ENCODE data around the gene CFAP161. TPM values are rescaled to one million over a fixed set of nuclear protein-coding genes. Genes with fewer than 3 reads are reported as not detected.

CFAP161 gene
- total RNA-seq, 1 donor from 2014 or later, result 21.1 TPM

GRCh38 chr15:81087694-81088093, 46.4 kb upstream of the CFAP161 start:
- Mint-ChIP-seq H3K4me3 (ENCODE audit: unreplicated experiment) (no peak overlapping the region), H3K9me3 (ENCODE audit: unreplicated experiment) (no peaks in the 10 kb centered on the region), H3K27ac (ENCODE audit: unreplicated experiment) (no peak overlapping the region), H3K4me1 (ENCODE audit: unreplicated experiment) (peaks cover 49% of the 10 kb centered on the region), H3K27me3 (ENCODE audit: unreplicated experiment) (peaks cover 3% of the 10 kb centered on the region), H3K36me3 (ENCODE audit: low read depth, unreplicated experiment) (no peaks in the 10 kb centered on the region)
- DNase-seq (ENCODE audit: low spot score), result no peak
- TF ChIP-seq CTCF (IDR thresholded peaks at IDR 0.05; ENCODE audit: unreplicated experiment), result no peak

- peaks cover 49% of the 10 kb centered on the region for H3K4me1 Mint-ChIP-seq (ENCODE audit: unreplicated experiment)
- H3K4me3 Mint-ChIP-seq (ENCODE audit: unreplicated experiment), result no peak overlapping the region
- H3K36me3 Mint-ChIP-seq (ENCODE audit: low read depth, unreplicated experiment), result no peaks in the 10 kb centered on the region
- no peaks in the 10 kb centered on the region for H3K9me3 Mint-ChIP-seq (ENCODE audit: unreplicated experiment)
- H3K27ac Mint-ChIP-seq (ENCODE audit: unreplicated experiment), result no peak overlapping the region
- peaks cover 3% of the 10 kb centered on the region for H3K27me3 Mint-ChIP-seq (ENCODE audit: unreplicated experiment)
- no peak for DNase-seq (ENCODE audit: low spot score)
- no peak for TF ChIP-seq CTCF (IDR thresholded peaks at IDR 0.05; ENCODE audit: unreplicated experiment)
Measured at GRCh38 chr15:81088470-81089013, 45.5 kb upstream of the CFAP161 start.

GRCh38 chr15:81091889-81092558, 42.0 kb upstream of the CFAP161 start:
- Mint-ChIP-seq H3K4me3 (ENCODE audit: unreplicated experiment) (no peak overlapping the region), H3K9me3 (ENCODE audit: unreplicated experiment) (no peaks in the 10 kb centered on the region)
- no peak for DNase-seq (ENCODE audit: low spot score)

GRCh38 chr15:81092559-81092902, 41.5 kb upstream of the CFAP161 start:
- Mint-ChIP-seq H3K4me1 (ENCODE audit: unreplicated experiment) (peaks cover 26% of the 10 kb centered on the region), H3K27ac (ENCODE audit: unreplicated experiment) (peak overlapping the region; percentile 14), H3K27me3 (ENCODE audit: unreplicated experiment) (peaks cover 3% of the 10 kb centered on the region), H3K9me3 (ENCODE audit: unreplicated experiment) (no peaks in the 10 kb centered on the region), H3K4me3 (ENCODE audit: unreplicated experiment) (no peak overlapping the region), H3K36me3 (ENCODE audit: low read depth, unreplicated experiment) (no peaks in the 10 kb centered on the region)
- DNase-seq (ENCODE audit: low spot score), result no peak
- TF ChIP-seq CTCF (IDR thresholded peaks at IDR 0.05; ENCODE audit: unreplicated experiment), result no peak

More at GRCh38 chr15:81091889-81092558, 42.0 kb upstream of the CFAP161 start:
- H3K27me3 Mint-ChIP-seq (ENCODE audit: unreplicated experiment), result peaks cover 3% of the 10 kb centered on the region
- peaks cover 24% of the 10 kb centered on the region for H3K4me1 Mint-ChIP-seq (ENCODE audit: unreplicated experiment)
- H3K36me3 Mint-ChIP-seq (ENCODE audit: low read depth, unreplicated experiment), result no peaks in the 10 kb centered on the region
- H3K27ac Mint-ChIP-seq (ENCODE audit: unreplicated experiment), result peak overlapping the region; percentile 14
- TF ChIP-seq CTCF (IDR thresholded peaks at IDR 0.05; ENCODE audit: unreplicated experiment), result no peak

GRCh38 chr15:81093961-81094360, 40.1 kb upstream of the CFAP161 start:
- no peaks in the 10 kb centered on the region for H3K36me3 Mint-ChIP-seq (ENCODE audit: low read depth, unreplicated experiment)
- H3K4me3 Mint-ChIP-seq (ENCODE audit: unreplicated experiment), result no peak overlapping the region
- no peaks in the 10 kb centered on the region for H3K9me3 Mint-ChIP-seq (ENCODE audit: unreplicated experiment)
- H3K4me1 Mint-ChIP-seq (ENCODE audit: unreplicated experiment), result peaks cover 29% of the 10 kb centered on the region
- H3K27me3 Mint-ChIP-seq (ENCODE audit: unreplicated experiment), result peaks cover 3% of the 10 kb centered on the region
- no peak for DNase-seq (ENCODE audit: low spot score)
- no peak for TF ChIP-seq CTCF (IDR thresholded peaks at IDR 0.05; ENCODE audit: unreplicated experiment)
- no peak overlapping the region for H3K27ac Mint-ChIP-seq (ENCODE audit: unreplicated experiment)

Data from endothelial cell (in vitro differentiated cells).